GM19099 (cell line): ENCODE data around the gene ABCA4.

Experiments used
- POLR2A ChIP-seq: IDR thresholded peaks from 3 replicates; pipeline ENCODE4 v1.6.1; 2011; ENCODE audit warnings: low read depth; ENCODE audit not compliant: insufficient read length; ENCODE audit errors: extremely low read depth

The ABCA4 gene

DNA sequence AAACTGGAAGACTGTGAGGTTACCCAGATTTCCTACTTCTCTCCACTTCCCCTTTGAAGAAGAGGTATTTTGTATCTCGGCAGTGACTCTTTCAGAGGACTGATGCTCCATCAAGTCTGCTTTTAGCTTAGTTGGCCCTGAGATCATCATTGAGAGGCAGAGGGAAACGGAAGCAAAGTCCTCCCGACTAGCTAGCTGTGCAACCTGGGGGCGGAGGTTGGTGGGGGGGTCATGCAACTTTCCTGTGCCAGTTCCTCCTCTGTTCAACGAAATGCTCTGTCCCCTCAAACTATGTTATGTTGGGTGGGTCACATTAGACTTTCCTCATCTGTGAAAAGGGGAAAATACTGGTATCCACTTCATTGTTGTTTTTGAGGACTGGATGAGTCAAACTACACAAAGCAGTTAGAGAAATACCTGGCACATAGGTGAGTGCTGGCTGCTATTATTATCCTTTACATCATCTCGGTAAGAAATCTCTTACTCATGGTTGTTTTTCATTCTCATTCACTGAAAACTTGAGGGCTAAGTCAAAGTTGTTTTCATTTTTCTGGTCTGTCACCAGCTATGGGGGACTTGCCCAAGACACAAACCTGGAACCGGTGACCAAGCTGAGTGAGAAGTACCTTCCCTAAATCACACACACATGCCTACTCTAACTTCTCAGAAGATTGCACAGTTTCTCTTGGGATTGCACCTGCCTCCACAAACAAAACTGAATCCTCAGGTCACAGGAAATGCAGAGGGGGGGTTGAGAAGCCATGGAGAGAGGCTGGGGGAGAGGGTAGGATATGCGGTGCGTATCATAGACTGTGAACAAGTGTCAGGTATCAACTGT lies 83.3 kb downstream of the ABCA4 start:
- TF ChIP-seq POLR2A, result no peak

DNA sequence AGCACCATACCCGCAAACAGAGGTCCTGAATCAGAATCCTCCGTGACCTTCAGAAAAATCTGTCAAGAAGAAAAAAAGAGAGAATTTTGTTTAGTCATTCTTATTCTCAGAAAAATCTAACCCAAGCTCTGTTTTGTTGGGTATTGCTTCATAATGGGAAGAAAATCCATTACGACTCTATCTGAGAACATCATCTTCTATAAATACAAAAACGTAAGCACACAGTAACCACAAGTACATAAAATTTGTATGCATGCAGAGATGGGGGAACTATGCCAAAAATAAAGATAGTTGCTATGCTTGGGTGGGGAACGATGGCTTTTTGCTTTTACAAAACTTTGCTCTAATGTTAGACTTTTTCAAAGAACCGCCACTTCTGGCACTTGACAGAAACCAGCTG lies 84.2 kb downstream of the ABCA4 start:
- TF ChIP-seq POLR2A, result no peak

- TF ChIP-seq POLR2A, result no peak
Observed at GRCh38 chr1:94033849-94034248, 87.1 kb downstream of the ABCA4 start.

DNA sequence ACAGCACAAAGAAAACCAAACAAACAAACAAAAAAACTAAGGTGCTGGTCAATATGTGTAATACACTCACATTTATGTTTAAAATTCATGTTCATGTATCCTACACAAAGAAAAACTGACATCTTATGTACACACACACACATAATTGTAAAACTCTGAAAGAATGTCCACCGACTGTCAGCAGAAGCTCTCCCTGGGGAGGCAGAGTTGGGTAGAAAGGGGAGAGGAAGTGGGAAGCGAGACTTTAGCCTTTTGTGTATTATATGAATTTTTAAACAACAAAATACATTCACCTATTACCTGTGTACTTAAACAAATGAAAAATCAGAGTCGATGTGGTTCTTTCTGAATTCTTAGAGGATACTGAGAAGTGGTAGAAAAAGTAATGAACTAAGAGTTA lies 88.3 kb downstream of the ABCA4 start:
- no peak for TF ChIP-seq POLR2A

DNA sequence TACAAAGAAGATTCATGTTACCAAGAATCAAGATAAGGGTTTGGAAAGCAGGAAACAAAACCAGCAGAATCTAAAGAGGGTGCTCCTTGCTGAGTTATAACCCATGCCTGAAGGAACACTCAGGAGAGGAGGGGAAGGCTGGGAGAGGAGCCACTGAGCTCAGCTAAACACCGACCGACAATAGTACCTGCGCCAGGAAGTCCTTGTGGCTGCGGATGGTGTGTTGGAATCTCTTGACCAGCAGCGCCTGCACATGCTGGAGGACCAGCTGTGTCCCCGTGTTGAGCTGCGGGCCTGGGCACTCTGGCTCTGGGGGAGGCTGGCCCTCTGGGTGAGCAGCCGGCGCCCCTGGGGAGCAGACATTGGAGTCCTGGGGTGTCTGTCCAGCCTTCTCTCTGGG lies 89.4 kb downstream of the ABCA4 start:
- no peak for TF ChIP-seq POLR2A

- no peak for TF ChIP-seq POLR2A
Observed at GRCh38 chr1:94031154-94031553, 89.8 kb downstream of the ABCA4 start.

- no peak for TF ChIP-seq POLR2A
Observed at GRCh38 chr1:94029130-94029993, 91.6 kb downstream of the ABCA4 start.

DNA sequence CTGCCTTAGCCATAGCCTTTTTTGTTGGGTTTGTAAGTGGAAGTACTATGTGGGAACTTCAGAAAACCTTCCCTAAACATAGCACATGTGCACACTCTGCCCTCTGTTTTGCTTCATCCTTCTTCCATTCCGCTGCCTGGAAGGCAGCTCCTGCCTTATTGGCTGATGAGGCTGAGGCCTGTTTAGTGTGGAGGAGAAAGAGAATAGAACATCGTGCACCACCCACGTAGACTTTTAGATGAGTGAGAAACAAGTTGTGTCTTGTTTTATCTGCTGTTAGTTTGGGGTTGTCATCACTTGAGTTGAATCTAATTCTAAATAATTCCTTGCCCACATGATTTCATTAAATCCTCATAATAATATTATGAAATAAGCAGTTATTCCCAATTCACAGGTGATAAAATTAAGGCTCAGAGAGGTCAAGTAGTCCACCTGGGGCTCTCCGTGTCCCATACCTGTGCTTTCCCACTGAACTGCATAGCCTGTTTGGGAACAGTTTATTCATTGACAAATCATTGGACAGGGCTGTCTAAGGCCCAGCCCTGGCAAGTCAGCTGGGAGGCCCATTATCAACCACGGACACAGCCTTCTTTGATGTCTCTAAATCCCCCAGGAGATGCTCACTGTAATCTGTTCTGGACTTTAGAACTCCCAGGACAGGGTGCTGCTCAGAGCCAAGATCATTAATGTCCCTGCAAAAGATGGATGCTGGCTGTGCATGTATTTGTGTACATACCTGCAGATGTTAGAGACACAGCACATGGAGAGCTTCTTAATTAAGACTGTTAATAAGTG lies 93.0 kb downstream of the ABCA4 start:
- TF ChIP-seq POLR2A, result no peak

DNA sequence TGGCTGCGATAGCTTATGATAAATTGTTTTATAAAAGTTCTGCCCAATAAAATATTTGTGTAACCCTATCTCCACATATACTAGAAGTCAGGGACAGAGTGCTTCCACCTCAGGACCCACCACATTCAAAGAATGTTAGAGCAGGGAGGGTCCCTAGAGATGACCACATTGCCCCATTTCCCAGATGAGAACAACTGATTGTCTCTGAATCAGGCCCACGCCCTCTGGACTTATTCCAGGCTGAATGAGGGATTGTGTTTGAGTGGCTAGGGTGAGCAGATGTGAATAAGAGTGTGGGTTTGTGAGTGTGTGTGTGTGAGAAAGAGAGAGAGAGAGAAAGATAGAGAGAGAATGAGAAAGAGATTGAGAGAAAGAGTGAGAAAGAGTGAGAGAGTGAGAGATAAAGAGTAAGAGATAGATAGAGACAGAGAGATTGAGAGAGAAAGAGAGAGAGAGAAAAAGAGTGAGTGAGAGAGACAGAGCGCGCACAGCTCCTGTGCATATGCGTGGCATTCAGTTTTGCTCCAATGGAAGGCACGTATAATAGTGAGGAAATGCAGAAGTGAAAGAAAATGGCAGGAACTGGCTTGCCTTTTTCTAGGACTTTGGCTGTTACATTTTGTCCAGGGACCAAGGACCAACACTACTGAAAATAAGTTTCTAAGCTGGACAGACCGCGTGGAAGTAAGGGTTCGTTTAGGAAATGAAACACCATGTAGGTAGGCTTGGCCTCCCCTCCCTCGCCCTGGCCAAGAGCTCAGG lies 94.1 kb downstream of the ABCA4 start:
- TF ChIP-seq POLR2A, result no peak

- TF ChIP-seq POLR2A, result no peak
Observed at GRCh38 chr1:94025383-94026340, 95.3 kb downstream of the ABCA4 start.

DNA sequence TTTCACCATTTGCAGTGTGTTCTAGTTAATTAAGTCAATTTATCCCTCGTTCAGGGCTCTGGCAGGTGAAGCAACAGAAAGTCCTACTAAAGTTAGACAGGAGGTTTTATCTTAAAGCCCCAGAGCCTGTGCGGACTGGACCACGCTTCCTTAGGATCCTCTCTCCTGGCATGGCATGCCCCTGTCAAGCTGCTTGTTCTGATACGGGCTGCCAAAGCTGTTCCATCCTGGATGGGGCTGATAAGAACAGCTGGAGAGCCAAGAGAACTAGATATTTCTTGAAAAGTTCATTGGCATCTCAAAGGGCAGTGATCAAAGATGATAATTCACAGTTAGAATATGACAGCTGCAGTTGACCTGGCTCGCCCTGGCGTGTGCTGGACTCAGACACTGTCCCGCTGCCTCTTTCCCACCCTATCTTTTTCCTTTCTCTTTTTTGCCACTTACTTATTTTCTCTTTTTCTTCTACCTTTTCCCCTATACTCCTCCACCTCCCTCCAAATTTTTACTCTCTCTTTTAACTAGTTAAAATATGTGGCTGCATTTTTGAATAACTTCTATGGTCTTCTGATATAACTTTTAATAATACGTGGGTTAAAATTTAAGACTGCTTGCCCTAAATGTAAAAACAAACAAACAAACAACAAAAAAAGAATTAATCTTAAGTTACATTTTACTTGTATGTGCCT lies 96.7 kb downstream of the ABCA4 start:
- no peak for TF ChIP-seq POLR2A

DNA sequence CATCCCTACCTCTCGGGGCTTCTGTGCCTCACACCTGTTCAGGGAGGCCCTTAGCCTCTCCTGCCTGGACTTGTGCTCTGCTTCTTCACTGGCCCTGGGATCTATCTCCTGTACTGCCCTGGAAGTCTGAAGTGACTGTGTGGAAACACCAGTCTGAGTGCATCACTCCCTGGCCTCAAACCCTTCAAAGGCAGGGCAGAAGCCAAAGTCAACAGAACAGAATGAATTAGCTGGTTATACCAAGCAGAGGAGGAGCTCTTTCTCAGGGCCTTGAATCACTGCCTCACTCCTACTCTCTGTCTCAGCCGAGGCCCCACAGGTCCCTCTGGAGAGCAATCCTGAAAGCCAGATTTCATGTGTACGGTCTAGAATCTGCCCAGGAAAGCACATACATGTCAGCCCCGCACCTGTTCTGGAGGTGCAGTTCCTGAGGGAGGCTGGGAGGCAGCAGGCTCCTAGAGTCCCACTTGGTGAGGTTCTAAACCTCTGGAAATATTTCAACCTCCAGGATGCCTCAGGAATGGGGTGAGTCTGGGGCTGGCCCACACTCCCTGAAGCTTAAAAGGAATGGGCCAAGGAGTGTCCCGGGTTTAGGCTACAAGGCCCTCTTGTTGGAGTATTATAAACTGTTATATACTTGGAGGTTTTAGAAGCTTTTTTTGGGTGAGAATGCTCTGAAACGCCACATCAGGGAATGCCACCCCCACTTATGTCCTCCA lies 98.3 kb downstream of the ABCA4 start:
- no peak for TF ChIP-seq POLR2A
